GM18909 (cell line): ENCODE results near the gene ZC3H14.

Experiments
- ATAC-seq: cut with Tn5 transposase; IDR thresholded peaks from one replicate; pipeline ENCODE4 v1.9.1; 2021; ENCODE audit warnings: mild to moderate bottlenecking; ENCODE audit not compliant: unreplicated experiment, poor library complexity

ZC3H14 gene

DNA sequence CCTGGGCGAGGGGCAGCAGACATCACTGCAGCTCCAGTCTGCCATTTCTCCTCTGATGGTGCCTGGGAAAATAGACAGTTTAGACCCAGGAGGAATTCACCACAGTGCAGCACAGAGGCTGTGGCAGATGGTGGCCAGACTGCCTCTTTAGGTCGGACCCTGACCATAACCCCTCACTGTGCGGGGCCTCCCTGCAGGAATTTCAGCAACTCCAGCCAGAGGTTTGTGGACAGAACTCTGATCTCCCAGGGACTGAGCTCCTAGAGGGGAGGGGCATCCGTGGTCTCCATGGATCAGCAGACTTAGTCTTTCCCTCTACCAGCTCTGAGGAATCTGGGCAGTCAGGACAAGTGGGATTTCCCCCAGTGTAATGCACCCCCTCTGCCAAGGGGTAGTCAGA is 106.5 kb downstream of the ZC3H14 start:
- no peak for ATAC-seq
